Measurements from ENCODE around the gene SLC43A1. TPM values are rescaled to one million over a fixed set of nuclear protein-coding genes. Genes with fewer than 3 reads are reported as not detected.
"Not testable (repeated sequence)": the region's sequence is repeated elsewhere in the genome, so short reads cannot be mapped to it uniquely, and the experiment has no call there.

The SLC43A1 gene
- total RNA-seq, 1 experiment from 2014 or later = 3.2 TPM

DNA sequence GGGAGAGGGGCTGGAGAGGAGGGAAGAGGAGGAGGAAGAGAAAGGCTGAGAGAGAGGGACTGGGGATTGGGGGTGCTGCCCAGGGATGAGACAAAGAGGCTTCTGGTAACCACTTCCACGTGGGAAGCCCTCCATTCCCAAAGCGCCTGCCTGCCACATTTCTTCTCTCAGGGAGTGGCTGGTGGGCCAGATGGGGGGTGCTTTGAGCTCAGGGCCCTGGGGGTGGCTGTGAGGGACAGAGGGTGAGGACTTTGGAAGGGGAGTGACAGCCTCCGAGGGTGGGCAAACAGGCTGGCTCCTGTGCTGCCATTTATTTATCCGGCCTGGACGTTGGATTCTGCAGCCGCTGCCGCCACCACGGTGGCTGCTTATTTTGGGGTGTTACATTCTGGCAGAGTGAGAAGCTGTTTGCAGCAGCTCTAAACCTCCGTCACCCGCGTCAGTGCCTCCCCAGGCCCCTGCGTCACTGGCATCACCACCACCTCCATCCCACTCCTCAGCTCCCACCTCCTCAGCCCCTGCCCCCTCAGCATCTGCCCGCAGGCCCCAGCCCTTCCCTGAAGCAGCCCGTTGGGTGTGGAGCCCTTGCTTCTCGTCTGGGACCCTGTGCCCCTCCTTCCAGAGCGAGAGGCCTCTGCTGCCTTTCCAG lies 53.5 kb downstream of the SLC43A1 start:
- Histone ChIP-seq H3K9me3 (no peaks in the 10 kb centered on the region), H3K36me3 (no peaks in the 10 kb centered on the region), H3K27me3 (peaks cover 13% of the 10 kb centered on the region), H3K4me3 (no peak overlapping the region)
- DNase-seq = no peak

GRCh38 chr11:57460758-57461749 lies 54.4 kb downstream of the SLC43A1 start:
- Histone ChIP-seq H3K4me3 (peak overlapping the region; percentile 35), H3K27me3 (peaks cover 13% of the 10 kb centered on the region), H3K9me3 (no peaks in the 10 kb centered on the region), H3K36me3 (no peaks in the 10 kb centered on the region)
- no peak for DNase-seq

DNA sequence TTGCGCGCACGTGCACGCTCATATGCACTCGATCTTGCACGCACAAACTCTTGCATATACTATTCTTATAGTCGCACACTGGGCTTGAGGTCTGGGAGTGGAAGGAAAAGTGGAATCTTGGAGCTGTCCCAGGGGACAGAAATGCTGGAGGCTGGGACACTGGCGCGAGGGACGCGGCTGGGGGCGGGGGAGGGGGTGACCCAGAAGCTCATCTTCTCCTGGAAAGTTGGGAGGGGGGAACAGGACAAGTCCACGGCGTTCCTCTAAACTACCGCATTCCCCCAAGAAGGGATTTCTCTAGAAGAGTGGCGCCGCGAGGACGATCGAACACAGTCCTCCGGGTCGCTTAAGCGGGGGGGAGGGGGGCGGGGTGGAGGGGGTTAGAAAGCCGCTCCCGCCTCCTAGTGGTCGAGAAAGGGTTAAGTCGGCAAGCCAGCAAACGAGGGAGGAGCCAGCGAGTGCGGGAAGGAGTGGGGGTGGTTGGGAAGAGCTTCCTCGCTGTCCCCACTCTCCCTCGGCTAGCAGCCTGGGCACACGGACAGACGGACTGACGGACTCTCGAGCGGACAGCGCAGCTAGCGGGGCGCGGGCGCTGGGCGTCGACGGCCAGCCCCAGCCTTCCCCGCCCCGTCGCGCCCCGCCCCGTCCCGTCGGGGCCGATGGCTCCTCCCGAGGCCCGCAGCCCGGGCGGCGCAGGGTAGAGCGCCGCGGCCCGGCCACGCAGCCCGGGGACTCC lies 55.3 kb downstream of the SLC43A1 start, which contains the start of gene RTN4RL2:
Gene RTN4RL2 (plus strand): TSS at position 507 of the 736 bp plus-strand sequence. CDS start 338 bp downstream, outside the sequence.
- DNase-seq = peak; percentile 58
- H3K27me3 ChIP-seq = peaks cover 13% of the 10 kb centered on the region

DNA sequence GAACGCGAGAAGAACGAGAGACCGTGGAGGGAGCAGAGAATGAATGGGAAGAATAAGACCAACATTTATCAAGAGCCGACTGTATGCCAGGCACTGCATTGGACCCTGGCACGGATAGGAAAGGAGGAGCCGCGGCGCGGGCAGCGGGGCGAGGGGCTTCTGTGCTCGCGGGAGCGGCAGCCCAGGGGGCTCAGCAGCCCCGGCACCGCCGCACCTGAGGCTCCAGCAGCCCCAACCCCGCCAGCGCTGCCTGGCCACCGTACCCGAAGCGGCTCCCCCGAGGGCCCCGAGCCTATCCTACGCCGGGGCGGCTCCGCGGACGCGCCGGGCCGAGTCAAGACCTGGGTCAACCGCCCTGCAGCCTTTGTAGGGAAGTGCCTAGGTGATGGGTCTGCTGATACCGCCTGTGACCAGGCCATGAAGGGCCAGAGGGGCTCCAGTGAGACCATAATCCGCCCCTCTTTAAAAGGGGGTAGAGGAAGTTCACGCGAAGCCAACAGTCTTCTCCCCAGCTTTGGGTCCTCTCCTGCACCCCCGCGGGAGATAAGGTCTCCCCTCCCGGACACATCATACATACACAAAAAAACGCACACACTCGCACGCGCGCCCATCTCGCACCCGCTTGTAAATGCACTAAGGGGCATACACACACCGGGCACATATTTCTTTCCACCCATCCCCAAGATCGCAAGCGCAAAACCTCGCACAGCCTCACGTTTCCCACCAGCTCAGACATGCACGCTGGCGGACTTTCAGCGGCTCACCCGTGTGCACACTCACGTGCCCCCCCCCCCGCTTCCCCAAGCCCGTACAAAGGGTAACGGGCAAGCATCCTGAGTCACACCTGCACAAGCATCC lies 56.1 kb downstream of the SLC43A1 start:
- Histone ChIP-seq H3K36me3 (no peaks in the 10 kb centered on the region), H3K4me3 (peak overlapping the region; percentile 24), H3K9me3 (no peaks in the 10 kb centered on the region), H3K27me3 (peaks cover 13% of the 10 kb centered on the region)
- DNase-seq = no peak

More for the DNA sequence above, 55.3 kb downstream of the SLC43A1 start, which contains the start of gene RTN4RL2:
- peak within 1 kb of the TSS; percentile 35 for H3K4me3 ChIP-seq
- no peaks in the 10 kb centered on the region for H3K9me3 ChIP-seq
- no peaks in the 10 kb centered on the region for H3K36me3 ChIP-seq

DNA sequence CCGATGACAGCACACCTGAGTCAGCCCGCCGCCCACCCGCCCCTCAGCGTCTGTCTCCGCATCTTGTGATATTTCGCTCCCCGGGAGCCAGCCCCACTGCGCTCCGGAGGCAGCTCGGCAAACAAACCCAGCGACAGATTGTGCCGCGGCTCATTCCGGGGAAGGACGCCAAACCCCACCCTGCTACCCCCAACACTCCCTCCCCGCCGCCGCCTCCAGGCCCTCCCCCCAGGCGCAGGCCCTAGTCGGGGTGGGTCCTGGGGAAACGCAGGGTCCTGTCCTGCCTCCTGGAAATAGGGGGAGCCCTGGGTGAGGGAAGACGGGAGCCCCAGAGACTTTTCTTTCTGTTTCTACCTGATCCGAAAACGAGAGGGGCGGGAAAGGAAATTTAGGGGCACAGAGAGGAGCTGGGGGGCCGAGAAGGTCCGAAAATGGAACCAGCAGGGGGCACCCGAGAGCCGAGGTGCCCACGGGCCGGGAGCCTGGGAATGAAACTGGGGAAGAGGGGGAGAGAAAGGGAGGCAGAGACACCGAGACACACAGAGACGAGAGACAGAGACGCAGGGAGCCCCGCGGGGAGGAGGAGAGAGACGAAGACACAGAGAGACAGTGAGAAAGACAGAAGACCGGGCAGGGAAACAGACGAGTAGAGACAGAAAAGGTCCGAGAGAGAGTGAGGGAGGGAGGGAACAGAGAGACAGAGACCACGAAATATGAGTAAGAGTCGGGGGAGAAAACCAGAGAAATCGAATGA lies 56.9 kb downstream of the SLC43A1 start:
- peaks cover 13% of the 10 kb centered on the region for H3K27me3 ChIP-seq
- no peak for DNase-seq
- H3K36me3 ChIP-seq = no peaks in the 10 kb centered on the region
- H3K4me3 ChIP-seq = peak overlapping the region; percentile 24
- no peaks in the 10 kb centered on the region for H3K9me3 ChIP-seq

GRCh38 chr11:57458060-57458409 lies 57.5 kb downstream of the SLC43A1 start:
- DNase-seq = no peak
- Histone ChIP-seq H3K9me3 (no peaks in the 10 kb centered on the region), H3K27me3 (peaks cover 13% of the 10 kb centered on the region), H3K36me3 (no peaks in the 10 kb centered on the region), H3K4me3 (no peak overlapping the region)

- no peak overlapping the region for H3K4me3 ChIP-seq
- no peaks in the 10 kb centered on the region for H3K9me3 ChIP-seq
- H3K36me3 ChIP-seq = no peaks in the 10 kb centered on the region
- no peak for DNase-seq
- H3K27me3 ChIP-seq = peaks cover 13% of the 10 kb centered on the region
Measured at GRCh38 chr11:57457643-57458023, 57.9 kb downstream of the SLC43A1 start.

DNA sequence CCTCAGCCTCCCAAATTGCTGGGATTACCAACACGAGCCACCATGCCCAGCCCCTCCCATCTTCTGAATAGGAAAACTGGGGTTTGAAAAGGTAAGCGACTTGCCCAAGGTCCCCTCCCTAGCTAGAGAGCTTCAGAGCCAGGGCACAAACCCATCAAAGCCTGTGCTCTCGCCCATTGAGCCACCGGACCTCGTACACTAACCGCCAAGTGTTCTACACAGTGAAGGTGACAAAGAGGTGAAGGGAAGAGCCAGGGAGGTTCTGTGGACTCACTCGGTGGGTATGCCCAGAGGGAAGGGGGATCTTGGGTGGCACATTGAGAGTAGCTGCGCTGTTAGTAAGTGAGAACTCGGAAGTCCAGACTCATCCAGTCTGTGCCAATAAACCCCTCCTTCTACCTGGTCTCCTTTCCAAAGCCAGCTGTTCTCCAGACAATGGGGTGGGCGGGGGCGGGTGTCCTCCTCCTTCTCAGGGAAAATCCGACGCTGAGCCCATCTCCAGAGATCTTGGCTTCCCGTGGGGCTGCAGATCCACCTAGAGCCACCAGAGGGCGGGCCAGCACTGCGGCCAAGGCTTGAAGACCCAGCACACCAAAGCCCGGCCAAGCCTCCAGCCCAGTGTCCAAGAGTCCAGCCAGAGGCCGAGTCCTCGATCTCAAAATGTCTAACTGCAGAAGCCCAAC lies 58.4 kb downstream of the SLC43A1 start:
- H3K4me3 ChIP-seq = no peak overlapping the region
- peak; percentile 80 for DNase-seq
- no peaks in the 10 kb centered on the region for H3K9me3 ChIP-seq
- H3K27me3 ChIP-seq = peaks cover 13% of the 10 kb centered on the region
- H3K36me3 ChIP-seq = no peaks in the 10 kb centered on the region

DNA sequence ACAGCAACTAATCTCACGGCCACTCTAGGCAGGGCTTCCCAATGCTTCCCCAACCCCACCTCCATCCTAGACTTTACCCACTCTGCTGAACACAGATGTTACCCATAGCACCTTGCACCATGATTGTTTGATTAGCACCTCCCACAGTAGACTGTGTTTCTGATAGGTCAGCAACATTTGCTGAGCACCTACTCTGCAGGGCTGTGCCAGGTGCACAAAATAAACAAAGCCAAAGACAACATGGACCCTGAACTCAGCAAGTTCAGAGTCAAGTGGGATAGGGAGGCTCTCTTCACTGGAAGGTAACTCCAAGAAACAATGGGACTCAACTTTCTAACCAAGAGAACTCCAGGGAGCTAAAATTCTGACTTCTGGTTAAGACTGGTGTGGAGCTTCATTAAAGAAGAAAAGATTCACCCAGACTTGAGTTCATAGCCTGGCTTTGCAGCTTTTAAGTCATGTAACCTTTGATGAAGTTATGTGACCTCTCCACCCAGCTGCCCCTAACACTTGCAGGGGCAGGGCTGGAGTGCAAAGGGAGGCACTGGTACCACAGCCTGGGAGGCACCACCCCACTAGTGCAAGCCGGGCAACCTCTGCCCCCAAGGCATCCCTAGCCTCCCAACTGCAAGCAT lies 61.8 kb downstream of the SLC43A1 start:
- Histone ChIP-seq H3K9me3 (no peaks in the 10 kb centered on the region), H3K4me3 (no peak overlapping the region), H3K36me3 (no peaks in the 10 kb centered on the region), H3K27me3 (peaks cover under 1% of the 10 kb centered on the region; the same call in 1 of the 2 replicates)
- DNase-seq = no peak

- no peaks in the 10 kb centered on the region for H3K36me3 ChIP-seq
- no peak for DNase-seq
- H3K27me3 ChIP-seq = no peaks in the 10 kb centered on the region
- H3K9me3 ChIP-seq = no peaks in the 10 kb centered on the region
- no peak overlapping the region for H3K4me3 ChIP-seq
Measured at GRCh38 chr11:57446055-57446454, 69.4 kb downstream of the SLC43A1 start.

GRCh38 chr11:57445122-57445394 lies 70.4 kb downstream of the SLC43A1 start:
- H3K36me3 ChIP-seq, H3K27me3 ChIP-seq, H3K4me3 ChIP-seq, DNase-seq, H3K9me3 ChIP-seq: not testable (repeated sequence)

DNA sequence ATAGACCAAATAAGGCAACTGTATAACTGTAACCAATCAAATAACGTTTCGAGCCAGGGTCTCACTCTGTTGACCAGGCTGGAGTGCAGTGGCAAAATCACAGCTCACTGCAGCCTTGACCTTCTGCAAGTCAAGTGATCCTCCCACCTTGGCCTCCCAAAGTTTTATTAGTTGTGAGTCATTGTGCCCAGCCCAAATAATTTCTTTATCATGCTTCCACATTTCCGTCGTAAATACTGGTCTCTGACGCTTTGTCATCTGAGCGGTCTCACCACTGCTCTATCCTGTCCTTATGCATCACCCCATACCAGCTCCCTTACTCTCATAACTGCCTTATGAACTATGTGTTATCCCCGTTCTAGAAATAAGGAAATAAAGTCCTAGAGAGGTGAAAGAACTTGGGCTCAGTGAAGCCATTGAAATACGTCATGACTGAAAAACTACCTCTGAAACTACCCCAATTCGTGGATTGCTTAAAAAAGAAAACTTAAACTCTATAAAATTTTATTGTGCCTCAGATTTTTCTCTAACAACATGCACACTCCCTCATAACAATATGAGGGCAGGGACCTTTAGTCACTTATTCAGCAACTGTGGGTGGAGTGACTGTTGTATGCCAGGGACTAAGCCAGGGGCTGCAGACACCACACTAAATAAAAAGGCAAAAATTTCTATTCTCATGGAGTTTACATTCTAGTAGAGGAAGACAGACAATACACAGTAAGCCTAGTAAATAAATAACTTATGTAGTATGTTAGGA lies 71.0 kb downstream of the SLC43A1 start:
- no peaks in the 10 kb centered on the region for H3K27me3 ChIP-seq
- no peaks in the 10 kb centered on the region for H3K36me3 ChIP-seq
- DNase-seq = no peak
- H3K4me3 ChIP-seq = no peak overlapping the region
- H3K9me3 ChIP-seq = no peaks in the 10 kb centered on the region

GRCh38 chr11:57440744-57441414 lies 74.6 kb downstream of the SLC43A1 start:
- Histone ChIP-seq H3K36me3 (no peaks in the 10 kb centered on the region), H3K4me3 (no peak overlapping the region), H3K9me3 (no peaks in the 10 kb centered on the region), H3K27me3 (no peaks in the 10 kb centered on the region)
- no peak for DNase-seq

DNA sequence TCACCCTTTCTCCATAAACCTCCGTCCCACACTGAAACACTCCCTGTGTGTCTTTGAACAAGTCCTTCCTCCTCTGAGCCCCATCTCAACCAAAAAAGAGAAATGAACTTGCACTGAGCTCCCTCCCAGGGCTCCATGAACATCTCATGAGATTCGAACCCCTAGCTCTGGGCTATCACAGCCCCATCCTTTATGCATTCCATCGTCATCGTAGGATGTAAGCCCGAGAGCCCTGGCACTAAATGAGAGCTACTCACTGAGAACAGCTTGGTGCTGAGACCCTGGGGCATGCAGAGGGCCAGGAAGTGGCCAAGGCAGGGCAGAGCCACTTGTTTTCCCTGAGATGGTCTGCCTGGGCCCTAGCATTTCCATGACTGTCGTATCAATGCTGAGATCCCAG lies 75.7 kb downstream of the SLC43A1 start:
- no peaks in the 10 kb centered on the region for H3K36me3 ChIP-seq
- H3K9me3 ChIP-seq = no peaks in the 10 kb centered on the region
- DNase-seq = no peak
- H3K4me3 ChIP-seq = no peak overlapping the region
- no peaks in the 10 kb centered on the region for H3K27me3 ChIP-seq

All from MG63 (cell line).